Stimulated activated CD8-positive, alpha-beta memory T cell treated with anti-CD3 and anti-CD28 coated beads, Interleukin-4, amount 100 ng/mL, for 24 hours (primary cell): ENCODE measurements around the gene FBXL14.
"Not testable (repeated sequence)": the region's sequence is repeated elsewhere in the genome, so short reads cannot be mapped to it uniquely, and the experiment has no call there.

Source experiments
- DNase-seq: peaks from one replicate; pipeline ENCODE4 v3.0.0-alpha.2; 2020; ENCODE audit warnings: low read depth

The FBXL14 gene

DNA sequence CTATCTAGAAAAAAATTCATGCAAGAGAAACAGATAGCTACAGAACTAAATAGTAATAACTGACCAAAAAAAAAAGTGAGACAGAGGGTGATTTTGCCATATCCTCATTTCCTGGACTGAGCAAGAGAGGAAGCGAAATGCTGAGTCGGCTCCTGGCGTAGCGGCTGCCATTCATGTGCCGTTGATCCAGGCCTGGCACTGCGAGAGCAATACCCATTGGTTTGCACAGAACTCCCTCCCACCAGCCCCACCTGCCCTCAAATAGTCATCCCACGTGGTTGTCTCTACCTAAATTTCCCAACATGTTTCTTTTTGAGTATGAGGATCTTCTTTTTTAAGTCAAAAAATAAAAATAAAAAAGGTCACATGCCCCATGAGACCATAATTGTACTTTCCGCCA, 25.2 kb upstream of the FBXL14 start:
- DNase-seq = no peak

- DNase-seq = no peak
These were observed 24.8 kb upstream of the FBXL14 start for GRCh38 chr12:1619159-1619558.

- no peak for DNase-seq
These were observed 24.1 kb upstream of the FBXL14 start for GRCh38 chr12:1618489-1618888.

DNA sequence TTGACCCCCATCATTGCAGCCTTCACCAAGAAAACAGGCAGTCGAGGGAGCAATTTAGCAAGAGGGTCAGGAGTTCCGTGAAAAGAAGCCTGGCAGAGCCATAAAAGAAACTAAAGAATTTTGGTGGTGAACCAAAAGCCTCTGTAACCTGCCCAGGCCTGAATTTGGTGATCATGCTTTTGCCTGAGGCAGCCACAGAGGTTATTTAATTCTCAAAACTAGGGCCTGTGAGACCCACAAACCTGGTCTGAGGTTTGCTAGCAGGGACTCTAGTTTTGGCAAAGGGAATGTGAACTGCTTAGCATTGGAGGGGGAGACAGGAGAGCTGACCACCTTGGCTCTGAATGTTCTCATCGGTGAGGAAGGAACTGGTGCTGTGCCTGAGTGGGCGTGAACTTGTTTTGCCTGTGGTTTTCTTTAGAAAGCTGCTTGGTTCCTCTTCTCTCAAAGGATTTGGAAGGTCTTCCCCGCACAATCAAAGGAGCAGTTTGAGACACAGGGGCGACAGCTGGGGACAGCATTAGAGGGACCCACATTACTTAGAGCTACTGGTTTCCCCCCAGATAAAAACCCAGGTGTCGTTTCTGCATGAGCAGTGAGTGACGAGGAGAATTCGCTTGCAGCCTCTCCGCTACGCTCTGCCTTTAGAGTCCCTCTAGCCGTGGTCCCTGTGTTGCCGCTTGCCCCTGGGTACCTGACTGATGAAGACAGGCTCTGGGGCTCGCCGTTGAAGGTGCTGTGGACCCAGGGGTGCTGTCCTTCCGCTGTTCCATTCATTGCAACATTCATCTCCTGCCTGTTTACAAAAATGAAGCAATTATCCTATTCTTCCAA, 22.1 kb upstream of the FBXL14 start:
- DNase-seq = no peak

GRCh38 chr12:1614360-1614759, 20.0 kb upstream of the FBXL14 start:
- no peak for DNase-seq

DNA sequence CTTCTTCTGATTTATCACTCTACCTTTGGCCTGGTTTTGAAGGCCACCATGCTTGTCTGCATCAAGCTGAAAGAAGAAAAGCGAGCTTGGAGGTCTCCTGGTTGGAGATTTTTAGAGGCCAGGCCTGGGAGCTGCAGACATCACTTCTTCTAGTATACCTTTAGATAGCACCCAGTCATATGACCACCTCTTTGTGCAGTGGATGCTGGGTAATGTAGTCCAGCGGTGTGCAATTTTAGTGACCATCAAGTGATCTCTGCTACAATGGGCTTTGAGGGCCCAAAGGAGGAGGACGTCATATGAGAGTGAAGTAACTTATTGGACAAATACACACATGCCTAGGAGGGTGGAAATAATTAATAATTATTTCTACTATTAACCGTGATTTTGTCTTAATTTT, 19.5 kb upstream of the FBXL14 start:
- no peak for DNase-seq

DNA sequence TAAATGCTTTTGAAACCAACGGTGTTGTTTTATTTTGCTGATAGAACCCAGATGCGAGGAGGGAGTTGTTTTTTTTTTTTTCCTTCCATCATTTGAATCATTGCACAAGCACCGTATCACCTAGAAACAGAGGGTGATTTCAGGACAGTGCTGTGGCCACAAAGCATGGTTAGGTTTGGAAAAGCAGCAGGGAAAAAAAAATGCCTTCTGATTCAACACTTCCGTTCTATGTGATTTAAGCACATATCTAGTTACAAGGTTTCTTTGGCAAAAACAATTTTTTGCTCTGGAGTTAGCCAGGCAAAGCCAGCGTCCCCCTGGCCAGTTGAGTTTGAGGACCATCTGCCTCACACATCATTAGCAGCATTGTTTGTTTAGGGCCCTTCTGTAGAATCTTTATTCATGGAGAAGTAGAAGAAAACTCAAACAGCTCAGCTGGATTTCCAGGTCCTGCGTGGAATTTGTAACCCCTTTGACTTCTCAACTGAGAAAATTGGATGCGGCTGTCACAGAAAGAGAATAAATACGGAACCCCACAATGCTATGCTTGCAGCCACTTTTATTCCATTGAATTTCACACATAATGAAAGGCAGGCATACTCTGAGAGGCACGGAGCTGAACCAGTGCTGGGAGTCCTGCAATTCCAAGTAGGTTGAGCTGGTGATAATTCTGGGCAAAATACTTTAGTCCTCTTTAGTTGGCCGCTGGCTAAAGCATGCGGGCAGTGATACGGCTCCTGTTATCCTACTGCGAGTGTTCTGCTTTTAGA, 17.6 kb upstream of the FBXL14 start:
- no peak for DNase-seq

GRCh38 chr12:1610072-1610643, 15.8 kb upstream of the FBXL14 start:
- DNase-seq = no peak

GRCh38 chr12:1608713-1609119, 14.3 kb upstream of the FBXL14 start:
- DNase-seq = no peak

GRCh38 chr12:1607940-1608712, 13.7 kb upstream of the FBXL14 start:
- no peak for DNase-seq

GRCh38 chr12:1606021-1606622, 11.7 kb upstream of the FBXL14 start:
- peak; percentile 62 for DNase-seq

GRCh38 chr12:1605129-1606020, 11.0 kb upstream of the FBXL14 start:
- DNase-seq = no peak

- no peak for DNase-seq
These were observed 10.1 kb upstream of the FBXL14 start for GRCh38 chr12:1604464-1604863.

GRCh38 chr12:1603269-1603993, 9.1 kb upstream of the FBXL14 start:
- no peak for DNase-seq

GRCh38 chr12:1602706-1603105, 8.3 kb upstream of the FBXL14 start:
- not testable (repeated sequence) for DNase-seq

- DNase-seq = no peak
These were observed 4.4 kb upstream of the FBXL14 start for GRCh38 chr12:1598757-1599156.

GRCh38 chr12:1595690-1596347, 1.4 kb upstream of the FBXL14 start:
- no peak for DNase-seq

DNA sequence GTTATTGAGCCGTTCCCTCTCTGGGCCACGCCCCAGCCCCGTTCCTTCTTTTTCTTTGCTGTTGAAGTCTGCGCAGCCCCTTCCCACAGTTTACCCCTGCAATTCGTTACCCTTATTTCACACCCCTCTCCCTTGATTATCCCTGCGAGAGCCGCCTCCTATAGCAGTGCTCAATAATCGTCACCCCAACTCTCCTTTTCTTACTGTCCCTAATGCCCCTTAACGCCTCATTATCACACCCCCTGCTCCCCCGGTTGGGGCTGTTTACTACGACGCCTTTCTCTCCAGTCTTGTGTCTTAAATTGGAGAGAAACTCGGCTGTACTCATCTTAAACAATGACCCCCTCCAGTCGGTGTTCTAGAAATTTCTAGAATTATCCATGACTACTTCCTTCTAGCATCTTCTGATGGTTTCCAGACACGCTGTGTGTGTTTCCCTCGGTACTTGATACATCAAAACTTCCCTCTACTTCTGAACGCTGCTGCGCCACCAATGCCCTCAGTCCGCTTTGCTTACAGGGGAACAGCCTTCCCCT, 713 bp upstream of the FBXL14 start:
- DNase-seq = no peak

DNA sequence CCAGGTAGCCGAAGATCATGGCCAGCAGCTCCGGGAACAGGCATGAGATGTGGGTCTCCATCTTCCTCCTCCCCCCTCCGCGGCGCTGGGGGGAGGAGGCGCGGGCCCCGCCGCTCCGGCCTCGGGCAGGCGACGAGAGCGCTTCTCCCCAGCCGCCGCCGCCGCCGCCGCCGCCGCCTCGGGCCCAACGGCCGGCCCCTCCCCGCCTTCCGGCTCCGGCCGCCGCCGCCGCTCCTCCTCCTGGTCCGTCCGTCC, 448 bp downstream of the FBXL14 start:
- DNase-seq = peak; percentile 45
